Naive B cell (primary cell): ENCODE results near the gene LRRC72. TPM values are rescaled to one million over a fixed set of nuclear protein-coding genes. Genes with fewer than 3 reads are reported as not detected.
A peak's percentile ranks its signal among the peaks of the same experiment; 100 is the strongest.
"Not testable (repeated sequence)": the region's sequence is repeated elsewhere in the genome, so short reads cannot be mapped to it uniquely, and the experiment has no call there.

Experiments used
- ATAC-seq, 2 donors: fragments of 150-1000 bp; cut with Tn5 transposase; 2 replicates each; pipeline ENCODE4 v1.10.0; 2021; ENCODE audit warnings: low read depth in 2 of 2, mild to moderate bottlenecking in 2 of 2, moderate library complexity in 2 of 2
- DNase-seq: peaks from one replicate; pipeline ENCODE4 v3.0.0; 2022
- H3K27ac Mint-ChIP-seq, 6 donors: one replicate each; pipeline ENCODE4 v1.8.0; 2020 to 2022; ENCODE audit warnings: mild to moderate bottlenecking in 6 of 6, mixed read lengths in 6 of 6, moderate library complexity in 5 of 6, inconsistent platforms in 2 of 6
- H3K27me3 Mint-ChIP-seq, 3 donors: one replicate each; pipeline ENCODE4 v1.8.0; 2021 to 2022; ENCODE audit warnings: mixed read lengths in 3 of 3, mild to moderate bottlenecking in 1 of 3
- H3K36me3 Mint-ChIP-seq, 2 donors: one replicate each; pipeline ENCODE4 v1.8.0; 2020 to 2022; ENCODE audit warnings: mixed read lengths in 2 of 2, inconsistent platforms in 1 of 2, mild to moderate bottlenecking in 1 of 2
- H3K4me1 Mint-ChIP-seq, 3 donors: one replicate each; pipeline ENCODE4 v1.8.0; 2020 to 2022; ENCODE audit warnings: mixed read lengths in 3 of 3, inconsistent platforms in 1 of 3, mild to moderate bottlenecking in 1 of 3, moderate library complexity in 1 of 3
- H3K4me3 Mint-ChIP-seq, 8 donors: one replicate each; pipeline ENCODE4 v1.8.0; 2020 to 2022; ENCODE audit warnings: mild to moderate bottlenecking in 8 of 8, mixed read lengths in 8 of 8, moderate library complexity in 8 of 8, inconsistent platforms in 2 of 8
- H3K9me3 Mint-ChIP-seq, 7 donors: one replicate each; pipeline ENCODE4 v1.8.0; 2020 to 2022; ENCODE audit warnings: mixed read lengths in 7 of 7, mild to moderate bottlenecking in 5 of 7, inconsistent platforms in 2 of 7, moderate library complexity in 1 of 7
- polyA plus RNA-seq, 6 donors: library from polyadenylated mRNA; unstranded; fragments of 300-500 nt; fragmentation: Illumina TruSeq; gene quantifications; one replicate each; pipeline ENCODE4 v1.2.3, GENCODE V29; 2021; ENCODE audit warnings: low read depth in 6 of 6

Gene LRRC72
- polyA plus RNA-seq, 6 donors from 2014 or later: not detected

DNA sequence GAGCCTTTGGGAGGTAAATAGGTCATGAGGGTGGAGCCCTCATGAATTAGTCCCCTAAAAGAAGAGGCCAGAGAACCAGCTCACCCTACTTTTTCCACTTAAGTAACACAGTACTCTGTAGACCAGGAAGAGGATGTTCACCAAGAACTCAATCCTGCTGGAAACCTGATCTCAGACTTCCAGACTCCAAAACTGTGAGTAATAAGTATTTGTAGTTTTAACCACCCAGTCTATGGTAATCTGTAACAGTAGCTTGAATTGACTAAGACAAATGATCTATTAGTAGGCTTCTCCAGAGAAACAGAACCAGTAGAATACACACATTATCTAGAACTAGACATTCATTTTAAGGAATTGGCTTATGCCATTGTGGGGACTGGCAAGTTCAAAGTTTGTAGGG lies 67.4 kb downstream of the LRRC72 start:
- Mint-ChIP-seq H3K4me1 (no peaks in the 10 kb centered on the region), H3K27ac (no peak overlapping the region), H3K9me3 (no peaks in the 10 kb centered on the region), H3K27me3 (no peaks in the 10 kb centered on the region), H3K4me3 (no peak overlapping the region), H3K36me3 (peaks cover 0 to 8% of the 10 kb centered on the region in 2 donors)
- ATAC-seq: no peak
- DNase-seq: no peak

GRCh38 chr7:16594676-16595075 lies 68.1 kb downstream of the LRRC72 start:
- no peak overlapping the region for H3K27ac Mint-ChIP-seq
- DNase-seq (no peak), ATAC-seq (no peak)
- H3K9me3 Mint-ChIP-seq: no peaks in the 10 kb centered on the region
- H3K4me1 Mint-ChIP-seq: no peaks in the 10 kb centered on the region
- H3K27me3 Mint-ChIP-seq: no peaks in the 10 kb centered on the region
- H3K4me3 Mint-ChIP-seq: no peak overlapping the region
- H3K36me3 Mint-ChIP-seq: peaks cover 0 to 9% of the 10 kb centered on the region in 2 donors

DNA sequence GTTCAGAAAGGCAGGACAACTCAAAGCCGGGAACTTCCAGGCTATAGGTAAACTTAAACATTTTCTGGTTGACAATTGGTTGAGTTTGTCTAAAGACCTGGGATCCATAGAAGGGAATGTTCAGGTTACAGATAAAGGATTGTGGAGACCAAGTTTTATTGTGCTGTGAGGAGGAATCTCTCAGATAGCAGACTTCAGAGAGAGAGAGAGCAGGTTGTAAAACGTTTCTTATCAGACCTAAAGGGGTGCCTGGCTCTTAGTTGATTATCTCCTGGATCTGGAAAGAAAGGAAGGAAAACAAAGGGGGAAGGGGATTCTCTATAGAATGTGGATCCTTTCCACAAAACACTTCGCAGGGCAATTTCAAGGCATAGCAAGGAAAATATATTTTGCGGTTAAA lies 69.0 kb downstream of the LRRC72 start:
- not testable (repeated sequence) for H3K4me3 Mint-ChIP-seq, H3K4me1 Mint-ChIP-seq, H3K27me3 Mint-ChIP-seq, H3K9me3 Mint-ChIP-seq, H3K27ac Mint-ChIP-seq, DNase-seq, ATAC-seq
- H3K36me3 Mint-ChIP-seq: peaks cover under 1 to 11% of the 10 kb centered on the region in 2 donors

- no peaks in the 10 kb centered on the region for H3K27me3 Mint-ChIP-seq
- H3K9me3 Mint-ChIP-seq: no peaks in the 10 kb centered on the region
- H3K4me1 Mint-ChIP-seq: no peaks in the 10 kb centered on the region
- no peak overlapping the region for H3K4me3 Mint-ChIP-seq
- peaks cover 18 to 25% of the 10 kb centered on the region in 2 donors for H3K36me3 Mint-ChIP-seq
- no peak for DNase-seq
- ATAC-seq: no peak
- H3K27ac Mint-ChIP-seq: no peak overlapping the region
These were observed 71.4 kb downstream of the LRRC72 start for GRCh38 chr7:16598015-16598414.

DNA sequence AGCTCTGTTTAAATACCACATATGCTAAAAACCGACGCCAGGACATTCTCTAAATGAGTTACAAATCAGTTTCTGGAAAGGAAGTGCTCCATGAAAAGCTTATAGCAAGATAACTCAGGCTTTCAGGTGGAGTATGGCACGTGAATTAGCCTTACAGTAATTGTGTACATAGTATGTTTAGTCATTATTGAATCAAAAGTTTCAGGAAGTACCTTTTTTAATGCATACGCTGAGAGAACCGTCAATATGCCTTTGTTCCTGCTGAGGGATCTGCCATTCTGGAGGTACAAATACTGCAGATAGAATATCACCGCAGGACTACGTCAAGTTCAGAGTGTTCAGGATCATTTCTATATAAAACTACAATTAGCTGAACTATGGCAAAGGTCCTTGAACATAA lies 73.2 kb downstream of the LRRC72 start:
- no peak for ATAC-seq
- Mint-ChIP-seq H3K27me3 (no peaks in the 10 kb centered on the region), H3K4me1 (no peaks in the 10 kb centered on the region), H3K4me3 (no peak overlapping the region), H3K9me3 (no peaks in the 10 kb centered on the region), H3K27ac (no peak overlapping the region), H3K36me3 (peaks cover 25 to 30% of the 10 kb centered on the region in 2 donors)
- DNase-seq: no peak

DNA sequence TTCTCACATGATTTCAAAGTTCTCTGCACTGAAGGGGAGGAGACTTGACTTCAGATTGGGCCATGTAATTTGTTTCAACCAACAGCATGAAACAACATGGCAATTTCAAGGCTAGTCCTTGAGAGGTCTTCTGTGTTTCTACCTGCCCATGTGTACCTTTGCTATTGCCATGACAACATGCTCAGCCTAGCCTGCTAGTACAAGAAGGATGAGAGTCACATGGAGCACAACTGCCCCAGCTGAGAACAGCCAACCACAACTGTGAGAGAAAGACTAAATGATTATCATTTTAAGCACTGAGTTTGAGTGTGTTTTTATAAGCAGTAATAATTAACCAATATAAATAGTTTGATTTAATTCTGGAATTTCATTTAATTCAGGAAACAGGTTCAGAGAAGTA lies 77.0 kb downstream of the LRRC72 start:
- no peak overlapping the region for H3K4me3 Mint-ChIP-seq
- H3K36me3 Mint-ChIP-seq: peaks cover 26 to 30% of the 10 kb centered on the region in 2 donors
- ATAC-seq (no peak), DNase-seq (no peak)
- no peaks in the 10 kb centered on the region for H3K4me1 Mint-ChIP-seq
- no peaks in the 10 kb centered on the region for H3K27me3 Mint-ChIP-seq
- no peaks in the 10 kb centered on the region for H3K9me3 Mint-ChIP-seq
- H3K27ac Mint-ChIP-seq: no peak overlapping the region

DNA sequence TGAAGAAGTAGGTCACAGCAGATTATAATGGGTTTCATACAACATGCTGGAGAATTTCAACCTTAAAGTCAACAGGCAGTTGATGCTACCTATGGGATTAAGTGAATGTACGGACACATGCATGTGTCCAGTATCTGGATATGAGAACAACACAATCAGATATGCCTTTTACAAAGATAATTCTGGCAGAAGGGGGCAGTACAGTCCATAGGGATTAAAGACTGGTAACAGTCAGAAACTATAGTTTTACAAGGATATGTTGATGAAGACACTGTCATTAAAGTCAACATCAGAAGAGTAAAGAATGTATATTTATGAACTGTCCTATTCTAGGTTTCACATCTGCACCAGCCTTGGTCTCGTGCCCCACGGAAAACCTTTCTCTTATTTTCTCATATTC lies 77.4 kb downstream of the LRRC72 start:
- DNase-seq (no peak), ATAC-seq (no peak)
- Mint-ChIP-seq H3K4me3 (no peak overlapping the region), H3K27me3 (no peaks in the 10 kb centered on the region), H3K36me3 (peaks cover 22 to 30% of the 10 kb centered on the region in 2 donors), H3K4me1 (peaks cover 0 to under 1% (median 0%) of the 10 kb centered on the region in 3 donors), H3K27ac (no peak overlapping the region), H3K9me3 (no peaks in the 10 kb centered on the region)

- Mint-ChIP-seq H3K4me1 (peaks cover 11 to 14% (median 13%) of the 10 kb centered on the region in 3 donors), H3K27ac (peak overlapping the region in 1 of 6 donors; percentile 26), H3K4me3 (no peak overlapping the region), H3K36me3 (peaks cover 9 to 18% of the 10 kb centered on the region in 2 donors), H3K9me3 (no peaks in the 10 kb centered on the region), H3K27me3 (no peaks in the 10 kb centered on the region)
- no peak for DNase-seq
- ATAC-seq: no peak
These were observed 80.1 kb downstream of the LRRC72 start for GRCh38 chr7:16606704-16607103.

DNA sequence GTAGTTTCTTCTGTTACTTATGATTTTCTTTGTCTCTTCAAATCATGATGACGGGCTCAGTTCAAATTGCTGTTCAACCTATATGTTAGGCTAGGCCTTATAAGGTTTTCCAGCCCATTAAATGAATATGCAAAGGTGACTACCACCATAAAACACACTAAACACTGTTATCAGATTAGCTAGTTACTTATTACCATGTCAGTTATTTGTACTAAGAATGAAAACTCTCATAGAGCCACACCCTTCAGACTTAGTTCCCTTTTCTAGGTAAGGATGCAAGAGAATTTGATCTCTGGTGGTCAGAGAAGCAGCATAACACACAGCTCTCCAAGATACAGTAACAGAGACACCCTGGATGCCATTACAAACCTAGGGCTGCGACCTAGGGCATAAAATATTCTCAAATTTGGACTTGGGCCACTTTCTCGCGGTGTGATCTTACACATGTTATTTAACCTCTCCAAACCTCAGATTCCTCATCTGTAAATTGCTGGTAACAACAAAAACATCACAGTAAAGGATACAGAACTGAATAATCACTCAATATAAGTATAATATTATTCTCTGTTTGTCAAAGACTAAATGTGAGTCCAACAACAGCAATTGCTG lies 83.3 kb downstream of the LRRC72 start:
- H3K27me3 Mint-ChIP-seq: no peaks in the 10 kb centered on the region
- H3K4me1 Mint-ChIP-seq: peaks cover 11 to 14% (median 13%) of the 10 kb centered on the region in 3 donors
- H3K4me3 Mint-ChIP-seq: peak overlapping the region in 2 of 8 donors; percentile 4 to 5
- no peaks in the 10 kb centered on the region for H3K9me3 Mint-ChIP-seq
- peak; percentile 64 to 85 for ATAC-seq
- peaks cover 0 to 14% of the 10 kb centered on the region in 2 donors for H3K36me3 Mint-ChIP-seq
- DNase-seq: no peak
- peak overlapping the region in 3 of 6 donors; percentile 8 to 52 (median 44) for H3K27ac Mint-ChIP-seq

DNA sequence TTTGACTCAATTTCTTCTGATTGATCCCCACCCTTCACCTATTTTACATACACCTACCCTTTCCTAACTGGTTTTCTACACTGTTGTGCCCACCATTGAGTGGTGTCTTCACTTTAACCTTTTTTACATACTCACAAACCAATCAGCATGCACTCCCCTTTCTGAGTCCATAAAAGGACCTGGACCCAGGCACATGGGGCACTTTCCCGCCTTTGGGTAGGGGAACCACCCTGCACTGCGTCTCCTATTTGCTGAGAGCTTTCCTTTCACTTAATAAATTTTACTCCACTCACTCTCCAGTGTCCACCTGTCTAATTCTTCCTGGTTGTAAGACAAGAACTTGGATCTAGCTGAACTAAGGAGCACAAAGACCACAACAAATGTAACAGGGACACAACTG lies 85.1 kb downstream of the LRRC72 start:
- Mint-ChIP-seq H3K27me3 (no peaks in the 10 kb centered on the region), H3K27ac (peak overlapping the region in 2 of 6 donors; percentile 1 to 12), H3K36me3 (peaks cover 0 to 21% of the 10 kb centered on the region in 2 donors), H3K4me3 (no peak overlapping the region), H3K4me1 (peaks cover 11 to 14% (median 13%) of the 10 kb centered on the region in 3 donors), H3K9me3 (no peaks in the 10 kb centered on the region)
- no peak for DNase-seq
- ATAC-seq: no peak

DNA sequence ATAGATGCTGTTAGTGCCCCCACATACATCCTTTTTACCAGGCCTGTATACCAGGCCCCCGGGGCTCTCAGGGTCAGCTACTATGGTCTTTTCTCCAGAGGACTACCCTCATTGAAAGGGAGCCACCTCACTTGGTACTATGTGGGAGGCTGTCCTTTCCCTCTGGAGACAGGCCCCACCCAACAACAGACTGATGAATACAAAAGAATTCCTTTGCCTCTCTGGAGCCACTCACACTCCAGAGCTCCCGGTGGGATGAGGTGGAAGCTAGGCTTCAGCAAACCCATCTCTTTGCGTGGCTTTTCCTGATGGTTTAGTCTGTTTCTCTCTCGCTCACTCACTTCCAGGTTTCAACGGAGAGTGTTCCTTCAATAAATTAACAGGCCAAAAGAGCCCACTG lies 88.6 kb downstream of the LRRC72 start:
- Mint-ChIP-seq H3K4me1 (peaks cover 7 to 12% (median 9%) of the 10 kb centered on the region in 3 donors), H3K27ac (no peak overlapping the region), H3K4me3 (no peak overlapping the region), H3K27me3 (no peaks in the 10 kb centered on the region), H3K36me3 (peaks cover 4 to 29% of the 10 kb centered on the region in 2 donors), H3K9me3 (no peaks in the 10 kb centered on the region)
- DNase-seq (no peak), ATAC-seq (no peak)

DNA sequence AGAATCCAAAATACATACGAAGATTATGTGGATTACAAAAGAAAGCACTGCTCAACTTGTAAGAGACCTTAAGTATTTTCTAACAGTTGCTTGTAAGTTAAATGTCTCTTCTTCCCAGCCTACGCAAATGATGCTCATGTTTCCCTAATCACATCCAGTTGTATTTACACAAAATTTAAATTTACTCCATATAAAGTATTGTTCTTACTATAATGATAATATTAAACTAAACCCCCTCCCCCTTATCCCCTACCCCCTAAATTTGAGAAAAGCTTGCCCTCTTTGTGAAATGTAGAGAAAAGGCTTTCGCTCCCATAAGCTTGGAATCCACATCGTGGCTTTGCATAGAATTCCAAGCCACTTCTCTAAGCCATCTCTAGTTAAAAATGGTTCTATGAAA lies 89.5 kb downstream of the LRRC72 start:
- Mint-ChIP-seq H3K27ac (no peak overlapping the region), H3K4me1 (peaks cover 4 to 10% (median 7%) of the 10 kb centered on the region in 3 donors), H3K4me3 (no peak overlapping the region), H3K27me3 (no peaks in the 10 kb centered on the region), H3K36me3 (peaks cover 7 to 29% of the 10 kb centered on the region in 2 donors), H3K9me3 (no peaks in the 10 kb centered on the region)
- DNase-seq (no peak), ATAC-seq (no peak)

DNA sequence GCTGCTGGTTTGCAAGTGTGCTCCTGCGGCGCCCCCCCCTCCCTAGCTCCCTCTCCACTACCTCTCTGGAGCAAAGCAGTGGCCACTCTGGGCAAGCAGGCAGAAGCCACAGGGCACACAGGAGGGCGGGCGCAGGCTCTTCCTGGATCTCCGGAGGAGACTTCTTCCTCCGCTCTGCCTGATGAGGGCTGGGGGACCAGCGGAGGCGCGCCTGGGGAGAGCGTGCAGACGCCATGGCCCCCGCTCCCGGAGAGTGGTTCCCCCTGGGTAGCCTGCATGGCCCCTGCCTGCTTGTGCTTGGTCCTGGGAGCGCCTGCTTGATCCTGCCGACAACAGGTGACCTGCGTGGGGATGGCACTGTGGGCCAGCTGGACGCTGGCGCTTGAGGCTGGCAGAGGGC lies 89.9 kb downstream of the LRRC72 start:
- H3K27me3 Mint-ChIP-seq: no peaks in the 10 kb centered on the region
- ATAC-seq: no peak
- H3K4me3 Mint-ChIP-seq: no peak overlapping the region
- H3K4me1 Mint-ChIP-seq: peaks cover 4 to 10% (median 7%) of the 10 kb centered on the region in 3 donors
- DNase-seq: no peak
- H3K36me3 Mint-ChIP-seq: peaks cover 8 to 33% of the 10 kb centered on the region in 2 donors
- no peaks in the 10 kb centered on the region for H3K9me3 Mint-ChIP-seq
- H3K27ac Mint-ChIP-seq: no peak overlapping the region

DNA sequence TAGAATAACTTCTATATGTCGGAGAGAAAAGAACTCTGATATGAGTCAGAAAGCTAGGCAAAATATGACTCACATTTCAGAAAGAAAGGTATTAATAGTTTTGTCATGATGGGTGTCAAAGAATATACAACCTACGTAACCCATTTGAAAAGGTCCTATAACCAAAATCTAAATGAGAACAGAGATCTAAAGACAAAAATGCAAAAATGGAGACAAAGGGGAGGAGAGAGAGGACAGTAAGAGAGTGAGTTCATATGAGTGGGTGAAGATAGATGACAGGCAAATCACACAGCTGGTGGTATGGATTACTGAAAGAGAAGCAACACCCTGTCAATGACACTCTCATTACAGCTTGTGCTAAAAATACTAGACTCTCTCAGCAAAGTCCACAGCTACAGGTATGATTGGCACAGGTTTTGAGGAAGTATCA lies 93.4 kb downstream of the LRRC72 start:
- DNase-seq (no peak), ATAC-seq (peak; percentile 76 to 99)
- Mint-ChIP-seq H3K4me3 (no peak overlapping the region), H3K9me3 (no peaks in the 10 kb centered on the region), H3K27me3 (no peaks in the 10 kb centered on the region), H3K27ac (peak overlapping the region in 2 of 6 donors; percentile 40 to 43), H3K36me3 (peaks cover 22 to 30% of the 10 kb centered on the region in 2 donors), H3K4me1 (peaks cover 4 to 10% (median 7%) of the 10 kb centered on the region in 3 donors)
